Right atrium auricular region (tissue), 2 donors: ENCODE results near the gene KCTD13. TPM values are rescaled to one million over a fixed set of nuclear protein-coding genes. Genes with fewer than 3 reads are reported as not detected.

Experiments used
- DNase-seq: peaks from one replicate; pipeline ENCODE4 v3.0.0-alpha.2; 2019; ENCODE audit warnings: low spot score
- H3K27ac ChIP-seq, 2 donors: fragments of 200-600 bp; sonication (generic); 1 replicate in 1 of 2; 2 replicates in 1 of 2; pipeline ENCODE4 v1.5.1; 2016 to 2019
- H3K27me3 ChIP-seq, 2 donors: fragments of 200-600 bp; sonication (generic); one replicate each; pipeline versions ENCODE4 v1.5.1 to v1.6.0; 2017 to 2019
- H3K36me3 ChIP-seq: fragments of 200-600 bp; sonication (generic); one replicate; pipeline ENCODE4 v1.5.1; 2016
- H3K4me1 ChIP-seq, 2 donors: fragments of 200-600 bp; sonication (generic); one replicate each; pipeline versions ENCODE4 v1.5.1 to v1.6.0; 2017 to 2019
- H3K4me3 ChIP-seq, 2 donors: fragments of 200-600 bp; sonication (generic); 1 replicate in 1 of 2; 2 replicates in 1 of 2; pipeline ENCODE4 v1.5.1; 2017 to 2019; ENCODE audit warnings: mild to moderate bottlenecking in 1 of 2, moderate library complexity in 1 of 2
- H3K9me3 ChIP-seq, 2 donors: fragments of 200-600 bp; sonication (generic); one replicate each; pipeline ENCODE4 v1.5.1; 2019
- total RNA-seq, 2 donors: library from RNA; depleted of rRNA; stranded (reverse); fragments of >200 nt; gene quantifications; one replicate each; pipeline ENCODE4 v1.1.0, GENCODE V29; 2016
- TF ChIP-seq, protein P1 (sequence below), 2 donors: fragments of 200-600 bp; sonication (generic); IDR thresholded peaks; one replicate each; pipeline ENCODE4 v1.5.1; 2019; ENCODE audit warnings: antibody characterized with exemption in 2 of 2

KCTD13 gene
- total RNA-seq, 2 donors from 2014 or later: 6.4 to 6.5 TPM

DNA sequence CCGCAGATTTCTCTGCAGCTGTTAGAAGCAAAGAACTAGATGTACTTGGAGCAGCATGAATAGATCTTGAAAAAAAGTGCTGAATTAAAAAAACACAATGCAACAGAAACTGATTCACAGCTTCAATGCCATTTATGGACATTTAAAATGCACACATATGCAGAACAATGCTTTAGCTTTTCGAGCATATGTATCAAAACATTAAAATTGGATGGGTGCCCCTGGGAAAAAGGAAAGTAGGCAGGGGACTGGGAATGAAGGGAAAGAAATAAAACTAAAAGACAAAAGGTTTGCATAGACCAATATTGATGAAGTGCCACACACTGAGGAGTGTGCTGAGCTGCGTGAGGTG is 5.0 kb downstream of the KCTD13 start:
- Histone ChIP-seq H3K27ac (no peak overlapping the region), H3K27me3 (no peaks in the 10 kb centered on the region), H3K4me1 (peaks cover 0 to 12% of the 10 kb centered on the region in 2 donors), H3K9me3 (no peaks in the 10 kb centered on the region), H3K36me3 (peaks cover 11% of the 10 kb centered on the region), H3K4me3 (no peak overlapping the region)
- no peak for DNase-seq
- TF ChIP-seq, protein P1, sequence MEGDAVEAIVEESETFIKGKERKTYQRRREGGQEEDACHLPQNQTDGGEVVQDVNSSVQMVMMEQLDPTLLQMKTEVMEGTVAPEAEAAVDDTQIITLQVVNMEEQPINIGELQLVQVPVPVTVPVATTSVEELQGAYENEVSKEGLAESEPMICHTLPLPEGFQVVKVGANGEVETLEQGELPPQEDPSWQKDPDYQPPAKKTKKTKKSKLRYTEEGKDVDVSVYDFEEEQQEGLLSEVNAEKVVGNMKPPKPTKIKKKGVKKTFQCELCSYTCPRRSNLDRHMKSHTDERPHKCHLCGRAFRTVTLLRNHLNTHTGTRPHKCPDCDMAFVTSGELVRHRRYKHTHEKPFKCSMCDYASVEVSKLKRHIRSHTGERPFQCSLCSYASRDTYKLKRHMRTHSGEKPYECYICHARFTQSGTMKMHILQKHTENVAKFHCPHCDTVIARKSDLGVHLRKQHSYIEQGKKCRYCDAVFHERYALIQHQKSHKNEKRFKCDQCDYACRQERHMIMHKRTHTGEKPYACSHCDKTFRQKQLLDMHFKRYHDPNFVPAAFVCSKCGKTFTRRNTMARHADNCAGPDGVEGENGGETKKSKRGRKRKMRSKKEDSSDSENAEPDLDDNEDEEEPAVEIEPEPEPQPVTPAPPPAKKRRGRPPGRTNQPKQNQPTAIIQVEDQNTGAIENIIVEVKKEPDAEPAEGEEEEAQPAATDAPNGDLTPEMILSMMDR (IDR thresholded peaks at IDR 0.05): no peak

DNA sequence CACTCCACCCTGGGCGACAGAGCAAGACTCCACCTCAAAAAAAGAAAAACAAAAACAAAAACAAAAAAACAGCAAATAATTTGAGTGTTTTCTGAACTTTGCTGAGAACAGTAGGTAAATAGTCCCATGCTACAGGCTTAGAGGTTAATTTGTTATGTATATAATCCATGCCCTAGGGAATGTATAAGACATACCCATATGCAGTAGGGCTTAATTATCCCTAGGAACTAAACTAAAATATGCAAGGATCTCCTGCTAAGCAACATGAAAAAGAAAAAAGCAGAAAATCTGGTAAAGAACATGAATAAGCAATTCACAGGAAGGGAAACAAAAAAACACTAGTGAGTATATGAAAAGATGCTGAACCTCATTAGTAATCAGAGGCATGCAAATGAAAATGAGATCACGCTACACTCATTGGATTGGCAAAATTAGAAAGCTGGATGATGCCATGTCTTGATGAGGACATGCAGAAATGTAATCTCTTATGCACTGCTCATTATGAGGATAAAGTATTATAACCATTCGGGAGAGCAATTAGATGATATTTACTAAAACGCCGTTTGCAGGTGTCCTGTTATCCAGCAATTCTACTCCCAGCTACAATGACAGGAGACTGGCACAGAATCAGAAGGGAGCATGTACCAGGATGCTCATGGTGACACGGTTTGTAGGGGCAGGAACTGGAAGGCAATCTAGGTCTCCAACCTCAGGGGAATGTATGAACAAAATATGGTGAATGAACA is 5.6 kb downstream of the KCTD13 start:
- TF ChIP-seq, protein P1 (IDR thresholded peaks at IDR 0.05): no peak
- no peak for DNase-seq
- Histone ChIP-seq H3K27me3 (no peaks in the 10 kb centered on the region), H3K4me3 (no peak overlapping the region), H3K36me3 (peaks cover 11% of the 10 kb centered on the region), H3K4me1 (peaks cover 0 to 10% of the 10 kb centered on the region in 2 donors), H3K27ac (no peak overlapping the region), H3K9me3 (no peaks in the 10 kb centered on the region)

DNA sequence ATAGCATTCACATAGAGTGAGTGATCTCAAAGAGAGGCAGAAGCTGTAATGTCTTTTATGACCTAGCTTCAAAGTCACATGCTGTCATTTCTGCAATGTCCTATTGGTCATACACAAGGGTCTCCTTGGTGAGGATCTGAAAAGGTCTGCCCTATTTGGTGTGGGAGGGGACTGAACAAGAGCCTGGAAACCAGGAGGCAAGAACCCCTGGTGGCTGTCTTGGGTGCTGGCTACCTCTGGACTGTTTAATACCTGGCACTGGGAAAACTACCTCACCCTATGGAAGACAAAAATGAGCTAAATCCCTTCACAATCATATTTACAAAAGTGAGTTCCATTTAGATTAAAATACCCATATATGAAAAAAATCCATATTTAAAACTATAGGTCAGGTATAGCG is 9.0 kb downstream of the KCTD13 start:
- Histone ChIP-seq H3K4me1 (no peaks in the 10 kb centered on the region), H3K4me3 (no peak overlapping the region), H3K36me3 (no peaks in the 10 kb centered on the region), H3K9me3 (no peaks in the 10 kb centered on the region), H3K27ac (no peak overlapping the region), H3K27me3 (no peaks in the 10 kb centered on the region)
- no peak for DNase-seq
- TF ChIP-seq, protein P1 (IDR thresholded peaks at IDR 0.05): no peak

DNA sequence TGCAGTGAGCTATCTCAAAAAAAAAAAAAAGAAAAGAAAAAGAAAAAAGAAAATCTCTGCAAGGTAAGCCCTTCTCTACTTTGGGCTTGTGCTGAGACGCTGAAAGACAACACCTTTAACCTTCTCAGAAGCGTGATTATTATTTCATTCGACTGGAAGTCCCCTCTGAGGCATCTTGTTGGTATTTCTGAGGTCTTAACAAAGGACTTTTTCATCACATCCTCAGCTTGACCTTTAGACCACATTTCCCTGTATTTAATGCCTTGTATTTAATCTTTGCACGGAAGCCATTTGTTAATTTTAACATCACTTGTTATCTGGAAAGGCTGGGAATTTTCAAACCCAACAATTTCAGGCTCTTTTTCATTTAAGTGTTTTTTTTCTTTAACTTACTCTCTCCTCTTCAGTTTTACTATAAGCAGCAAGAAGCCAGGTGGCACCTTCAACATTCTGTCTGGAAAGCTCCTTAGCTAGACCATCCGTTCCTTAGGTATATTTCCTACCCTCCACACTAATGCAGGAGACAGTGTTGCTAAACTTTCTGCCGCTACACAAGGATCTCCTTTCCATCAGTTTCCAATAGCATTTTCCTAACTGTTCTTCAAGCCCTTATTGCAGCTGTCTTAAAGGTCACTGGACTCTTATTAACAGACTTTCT is 10.3 kb downstream of the KCTD13 start:
- no peaks in the 10 kb centered on the region for H3K36me3 ChIP-seq
- TF ChIP-seq, protein P1 (IDR thresholded peaks at IDR 0.05): no peak
- no peaks in the 10 kb centered on the region for H3K9me3 ChIP-seq
- DNase-seq: no peak
- no peaks in the 10 kb centered on the region for H3K27me3 ChIP-seq
- no peak overlapping the region for H3K4me3 ChIP-seq
- H3K4me1 ChIP-seq: no peaks in the 10 kb centered on the region
- H3K27ac ChIP-seq: no peak overlapping the region

DNA sequence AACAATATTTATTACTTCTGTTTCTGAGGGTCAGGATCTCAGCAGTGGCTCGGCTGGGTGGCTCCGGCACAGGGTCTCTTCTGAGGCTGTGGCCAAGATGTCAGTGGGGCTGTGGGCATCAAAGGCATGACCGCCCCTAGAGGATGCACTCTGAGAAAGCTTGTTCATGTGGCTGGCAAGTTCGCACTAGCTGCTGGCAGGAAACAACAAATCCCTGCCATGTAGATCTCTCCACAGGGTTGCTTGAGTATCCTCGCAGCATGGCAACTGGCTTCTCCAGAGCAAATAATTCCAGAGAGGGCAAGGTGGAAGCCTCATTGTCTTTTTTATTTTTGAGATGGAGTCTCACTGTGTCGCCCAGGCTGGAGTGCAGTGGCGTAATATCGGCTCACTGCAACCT is 12.5 kb downstream of the KCTD13 start:
- no peaks in the 10 kb centered on the region for H3K36me3 ChIP-seq
- H3K27ac ChIP-seq: no peak overlapping the region
- no peaks in the 10 kb centered on the region for H3K4me1 ChIP-seq
- TF ChIP-seq, protein P1 (IDR thresholded peaks at IDR 0.05): no peak
- no peaks in the 10 kb centered on the region for H3K27me3 ChIP-seq
- H3K4me3 ChIP-seq: no peak overlapping the region
- DNase-seq: no peak
- no peaks in the 10 kb centered on the region for H3K9me3 ChIP-seq
